C4-2B (cell line): Measurements from ENCODE around the gene DAAM1.

ENCODE experiments used
- H3K27ac ChIP-seq: fragments of 450-650 bp; 2 replicates; pipeline ENCODE4 v1.5.1; 2017
- ZFX ChIP-seq: fragments of 450-650 bp; IDR thresholded peaks from 2 replicates; pipeline ENCODE4 v1.6.1; 2017
- TF ChIP-seq, protein P1 (sequence below): fragments of 450-650 bp; conservative IDR thresholded peaks from 2 replicates; pipeline ENCODE4 v1.5.1; 2017; ENCODE audit warnings: mild to moderate bottlenecking

Gene DAAM1

DNA sequence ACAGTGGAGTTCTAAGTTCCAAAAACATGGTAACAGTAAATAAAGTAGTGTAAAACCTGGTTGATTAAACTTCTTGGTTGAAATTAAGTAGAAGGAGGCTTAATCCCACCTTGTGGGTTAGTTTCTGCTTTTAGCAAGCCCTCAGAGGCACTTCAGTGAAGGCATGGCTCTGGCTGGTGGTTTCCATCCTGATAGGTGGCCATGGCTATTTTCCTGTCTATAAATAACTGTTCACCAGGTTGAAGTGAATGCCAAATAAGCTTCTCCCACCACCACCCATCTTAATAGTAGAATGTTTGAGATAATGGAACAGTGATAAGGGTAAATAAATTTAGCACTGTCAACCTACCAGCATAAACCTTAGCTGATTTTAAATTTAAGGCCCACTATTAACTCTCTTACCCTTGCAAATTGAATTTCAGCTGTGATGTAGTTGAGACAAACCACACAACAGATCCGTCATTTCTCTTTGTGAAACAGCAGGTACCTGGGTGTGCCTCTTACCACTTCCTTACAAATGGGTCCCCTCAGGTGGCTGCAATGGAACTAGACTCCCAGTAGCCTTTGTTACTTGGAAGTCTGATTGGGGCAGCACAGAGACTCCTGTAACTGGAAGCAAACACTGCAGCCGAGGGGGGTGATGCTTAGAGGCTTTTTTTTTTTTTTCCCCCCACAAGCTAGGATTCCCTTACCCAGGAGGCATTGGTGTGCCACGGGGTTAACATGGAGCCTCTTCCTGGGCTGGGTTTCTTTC is 41.4 kb downstream of the DAAM1 start:
- H3K27ac ChIP-seq: no peak overlapping the region
- TF ChIP-seq, protein P1, sequence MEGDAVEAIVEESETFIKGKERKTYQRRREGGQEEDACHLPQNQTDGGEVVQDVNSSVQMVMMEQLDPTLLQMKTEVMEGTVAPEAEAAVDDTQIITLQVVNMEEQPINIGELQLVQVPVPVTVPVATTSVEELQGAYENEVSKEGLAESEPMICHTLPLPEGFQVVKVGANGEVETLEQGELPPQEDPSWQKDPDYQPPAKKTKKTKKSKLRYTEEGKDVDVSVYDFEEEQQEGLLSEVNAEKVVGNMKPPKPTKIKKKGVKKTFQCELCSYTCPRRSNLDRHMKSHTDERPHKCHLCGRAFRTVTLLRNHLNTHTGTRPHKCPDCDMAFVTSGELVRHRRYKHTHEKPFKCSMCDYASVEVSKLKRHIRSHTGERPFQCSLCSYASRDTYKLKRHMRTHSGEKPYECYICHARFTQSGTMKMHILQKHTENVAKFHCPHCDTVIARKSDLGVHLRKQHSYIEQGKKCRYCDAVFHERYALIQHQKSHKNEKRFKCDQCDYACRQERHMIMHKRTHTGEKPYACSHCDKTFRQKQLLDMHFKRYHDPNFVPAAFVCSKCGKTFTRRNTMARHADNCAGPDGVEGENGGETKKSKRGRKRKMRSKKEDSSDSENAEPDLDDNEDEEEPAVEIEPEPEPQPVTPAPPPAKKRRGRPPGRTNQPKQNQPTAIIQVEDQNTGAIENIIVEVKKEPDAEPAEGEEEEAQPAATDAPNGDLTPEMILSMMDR: no peak
- TF ChIP-seq ZFX: no peak

DNA sequence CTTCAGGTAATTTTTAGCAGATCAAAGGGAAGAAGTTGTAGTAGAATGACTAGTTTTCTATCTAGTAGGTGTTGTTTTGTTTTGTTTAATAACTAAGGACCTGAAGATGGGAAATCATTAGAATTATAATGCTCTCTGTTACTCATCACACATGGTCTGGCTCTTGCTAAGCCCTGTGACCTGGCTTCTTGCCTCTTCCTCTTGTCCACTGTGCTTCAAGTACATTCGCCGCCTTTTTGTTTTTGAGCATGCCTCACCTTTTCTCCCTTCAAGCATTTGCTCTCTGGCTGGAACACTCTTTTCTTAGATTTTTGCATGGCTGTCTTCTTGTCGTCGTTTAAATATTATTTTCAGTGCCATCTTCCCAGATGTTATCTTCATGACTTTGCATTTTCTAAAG is 47.7 kb downstream of the DAAM1 start:
- TF ChIP-seq, protein P1: no peak
- TF ChIP-seq ZFX: no peak
- H3K27ac ChIP-seq: no peak overlapping the region

DNA sequence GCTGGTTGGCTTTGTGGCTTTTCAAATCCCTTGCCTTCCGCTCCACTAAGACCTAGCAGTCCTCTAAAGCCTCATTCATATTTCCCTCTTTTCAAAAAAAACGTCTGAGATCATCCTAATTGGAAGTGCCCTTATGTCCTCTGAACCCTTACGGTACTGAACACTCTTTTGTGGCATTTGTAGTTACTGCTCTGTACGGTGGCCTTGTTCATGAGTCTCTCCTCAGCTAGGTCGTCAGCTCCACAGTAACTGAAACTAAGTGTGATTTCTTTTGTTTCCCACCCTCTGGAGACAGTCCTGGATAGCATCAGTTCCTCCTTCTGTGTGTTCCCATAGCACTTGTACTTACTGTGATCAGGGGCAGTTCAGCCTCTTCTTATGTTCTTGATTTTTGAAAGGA is 49.7 kb downstream of the DAAM1 start:
- no peak overlapping the region for H3K27ac ChIP-seq

DNA sequence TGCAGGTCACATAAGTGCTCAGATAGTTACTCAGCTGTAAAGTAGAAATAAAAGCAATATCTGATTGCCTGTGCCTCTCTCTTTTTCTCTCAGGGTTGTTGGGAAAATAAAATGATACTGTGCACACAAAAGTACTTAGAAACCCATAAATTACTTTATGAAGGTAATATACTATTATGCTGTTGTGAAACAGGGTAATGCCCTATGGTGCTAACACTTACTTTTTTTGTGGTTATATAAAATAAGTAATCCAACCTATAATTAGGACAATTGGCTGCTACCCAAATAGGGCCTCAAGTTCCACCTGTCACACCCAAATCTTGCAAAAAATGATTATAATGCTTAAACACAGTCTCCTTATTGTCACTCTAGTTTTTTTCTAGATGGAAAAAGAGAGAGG is 50.6 kb downstream of the DAAM1 start:
- H3K27ac ChIP-seq: no peak overlapping the region
- TF ChIP-seq, protein P1: no peak
- no peak for TF ChIP-seq ZFX

More for the DNA sequence above, 49.7 kb downstream of the DAAM1 start:
- TF ChIP-seq, protein P1: no peak
- TF ChIP-seq ZFX: no peak

DNA sequence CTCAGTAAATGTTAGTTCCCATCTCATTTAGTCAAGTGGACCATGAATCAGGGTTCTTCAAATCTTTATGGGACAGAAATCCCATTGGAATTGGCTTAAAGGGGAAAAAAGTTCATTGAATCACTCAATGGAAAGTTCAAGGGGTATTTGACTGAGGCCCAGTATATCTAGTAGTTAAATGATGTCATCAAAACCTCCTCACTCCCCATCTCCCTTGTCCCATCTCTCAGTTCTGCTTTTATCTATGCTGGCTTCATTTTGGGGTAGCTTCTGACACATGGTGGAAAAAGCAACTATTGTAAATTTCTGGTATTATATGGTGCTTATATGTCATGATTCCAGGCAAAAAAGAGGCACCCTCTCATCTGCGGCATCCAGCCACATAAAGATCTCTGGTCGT is 51.9 kb downstream of the DAAM1 start:
- TF ChIP-seq, protein P1: no peak
- no peak overlapping the region for H3K27ac ChIP-seq

DNA sequence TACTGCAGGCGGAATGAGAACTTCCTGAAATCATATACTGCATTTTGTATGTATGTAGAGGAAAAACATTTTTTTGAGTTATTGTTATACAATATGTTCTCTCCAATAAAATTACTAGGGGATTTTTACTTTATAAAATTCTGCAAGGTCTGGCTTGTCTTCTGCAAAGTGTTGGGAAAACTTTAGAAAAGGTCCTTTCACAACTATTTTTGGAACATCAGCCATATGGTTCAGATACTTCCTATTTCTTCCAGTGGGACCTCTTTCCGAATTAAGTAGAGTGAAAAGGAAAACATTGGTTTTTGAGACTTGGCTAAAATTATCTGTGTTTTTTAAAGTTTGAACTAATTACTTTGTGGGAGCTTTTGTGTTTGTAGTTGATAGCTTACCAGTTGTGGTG is 52.7 kb downstream of the DAAM1 start:
- TF ChIP-seq ZFX: no peak
- TF ChIP-seq, protein P1: no peak
- H3K27ac ChIP-seq: no peak overlapping the region

DNA sequence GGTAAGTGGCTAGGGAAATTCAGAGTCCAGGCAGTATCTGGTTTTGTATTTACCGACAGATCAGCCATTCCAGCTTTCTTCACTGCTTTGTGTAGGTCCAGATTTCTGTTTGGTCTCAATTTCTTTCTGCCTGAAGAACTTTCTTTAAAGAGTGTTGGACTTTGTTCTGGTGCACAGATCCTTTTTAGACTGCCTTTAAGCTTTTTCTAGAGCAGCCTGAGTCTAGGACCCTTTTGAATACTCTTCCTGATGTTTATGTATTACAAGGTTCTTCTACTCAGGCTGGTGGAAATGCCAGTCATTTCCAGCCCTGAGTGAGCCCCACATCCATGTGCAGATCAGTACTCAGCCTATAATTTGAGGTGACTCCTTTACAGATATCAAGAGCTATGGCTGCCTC is 54.7 kb downstream of the DAAM1 start:
- TF ChIP-seq, protein P1: no peak
- TF ChIP-seq ZFX: no peak
- H3K27ac ChIP-seq: no peak overlapping the region
